AG04450 (cell line): ENCODE results near the gene SMCO2. TPM values are rescaled to one million over a fixed set of nuclear protein-coding genes. Genes with fewer than 3 reads are reported as not detected.

ENCODE experiments used
- CTCF ChIA-PET: fragments of 300-600, 350-600 bp; formaldehyde crosslinking; extraction: SDS; loops from one replicate; lab custom pipeline; 2022; ENCODE audit warnings: antibody characterized with exemption, inconsistent platforms; lab: Charles Lee
- POLR2A ChIA-PET: fragments of 350-600 bp; formaldehyde crosslinking; extraction: SDS; loops from one replicate; lab custom pipeline; 2021; ENCODE audit warnings: antibody characterized with exemption, inconsistent platforms; lab: Yijun Ruan, JAX
- DNase-seq: peaks from one replicate; pipeline ENCODE4 v3.0.0-alpha.2; 2011; ENCODE audit warnings: low read depth, low spot score
- H3K27ac ChIP-seq: one replicate; pipeline ENCODE4 v1.5.1; 2012; ENCODE audit warnings: low read depth, low read length, control low read depth
- H3K27me3 ChIP-seq: one replicate; pipeline ENCODE4 v1.6.0; 2012; ENCODE audit warnings: low read length; ENCODE audit not compliant: control insufficient read depth, insufficient read depth
- H3K4me3 ChIP-seq: 2 replicates; pipeline ENCODE4 v1.5.1; 2011; ENCODE audit warnings: mild to moderate bottlenecking, low read depth, low read length, control low read depth
- H3K9me3 ChIP-seq: 2 replicates; pipeline ENCODE4 v1.5.1; 2012; ENCODE audit warnings: low read length; ENCODE audit not compliant: control insufficient read depth, insufficient read depth
- CTCF ChIP-seq: IDR thresholded peaks from 2 replicates; pipeline ENCODE4 v1.5.1; 2011; ENCODE audit warnings: low read depth, low read length, control low read depth, inconsistent platforms
- polyA plus RNA-seq: library from polyadenylated mRNA; depleted of rRNA; stranded (reverse); fragments of >200 nt; gene quantifications from 2 replicates; pipeline ENCODE4 v1.2.3, GENCODE V29; 2011

Gene SMCO2
- polyA plus RNA-seq, 1 experiment: 0.55 TPM

GRCh38 chr12:27436768-27437167, 9.8 kb upstream of the SMCO2 start:
- CTCF ChIA-PET: interaction anchor here (1.0 to 3.9 kb wide), 6 partner anchors 11 to 216 kb away, joined by 3 to 30 read pairs (median 4); no protein-coding TSS in a partner anchor
- H3K9me3 ChIP-seq: no peaks in the 10 kb centered on the region

GRCh38 chr12:27437839-27438238, 8.7 kb upstream of the SMCO2 start:
- TF ChIP-seq CTCF: no peak
- Histone ChIP-seq H3K4me3 (no peak overlapping the region), H3K9me3 (no peaks in the 10 kb centered on the region), H3K27ac (no peak overlapping the region), H3K27me3 (no peaks in the 10 kb centered on the region)
- CTCF ChIA-PET: interaction anchor here (1.2 to 1.3 kb wide), 2 partner anchors 24 to 215 kb away, joined by 3 read pairs; no protein-coding TSS in a partner anchor
- DNase-seq: no peak
- POLR2A ChIA-PET: no interaction called here

More at GRCh38 chr12:27436768-27437167, 9.8 kb upstream of the SMCO2 start:
- no peak overlapping the region for H3K27ac ChIP-seq
- H3K4me3 ChIP-seq: no peak overlapping the region
- TF ChIP-seq CTCF: no peak
- POLR2A ChIA-PET: no interaction called here
- no peak for DNase-seq
- H3K27me3 ChIP-seq: no peaks in the 10 kb centered on the region

GRCh38 chr12:27447761-27448160, 1.2 kb downstream of the SMCO2 start:
- POLR2A ChIA-PET: no interaction called here
- H3K27ac ChIP-seq: no peak overlapping the region
- DNase-seq: no peak
- H3K4me3 ChIP-seq: no peak overlapping the region
- peaks cover 4% of the 10 kb centered on the region; the same call in 1 of the 2 replicates for H3K9me3 ChIP-seq
- CTCF ChIA-PET: interaction anchor here (0.6 to 0.9 kb wide), 3 partner anchors 12 to 141 kb away, joined by 3 read pairs; no protein-coding TSS in a partner anchor
- H3K27me3 ChIP-seq: no peaks in the 10 kb centered on the region
- no peak for TF ChIP-seq CTCF

- ChIA-PET CTCF (no interaction called here), POLR2A (no interaction called here)
- H3K27ac ChIP-seq: no peak overlapping the region
- H3K27me3 ChIP-seq: no peaks in the 10 kb centered on the region
- DNase-seq: no peak
- TF ChIP-seq CTCF: no peak
- H3K9me3 ChIP-seq: peaks cover 4% of the 10 kb centered on the region; the same call in 1 of the 2 replicates
- no peak overlapping the region for H3K4me3 ChIP-seq
These were observed 2.5 kb downstream of the SMCO2 start for GRCh38 chr12:27449026-27449425.

- POLR2A ChIA-PET: no interaction called here
- no peak for TF ChIP-seq CTCF
- Histone ChIP-seq H3K27me3 (no peaks in the 10 kb centered on the region), H3K9me3 (peaks cover 4% of the 10 kb centered on the region; the same call in 1 of the 2 replicates), H3K27ac (no peak overlapping the region), H3K4me3 (no peak overlapping the region)
- no peak for DNase-seq
- CTCF ChIA-PET: no interaction called here
These were observed 3.5 kb downstream of the SMCO2 start for GRCh38 chr12:27449893-27450534.
